GM23338 (cell line): ENCODE data around the gene TRAF3. TPM values are rescaled to one million over a fixed set of nuclear protein-coding genes. Genes with fewer than 3 reads are reported as not detected.

Experiments
- ATAC-seq: fragments of 200-7000 bp; cut with Tn5 transposase; 3 replicates; pipeline ENCODE4 v1.9.1; 2020
- DNase-seq: peaks from one replicate; pipeline ENCODE4 v3.0.0-alpha.2; 2015; ENCODE audit warnings: low spot score
- H2AFZ ChIP-seq: fragments of 200-600 bp; sonication (generic); 2 replicates; pipeline ENCODE4 v1.8.0; 2016; ENCODE audit warnings: antibody characterized with exemption, mild to moderate bottlenecking, moderate library complexity
- H3F3A ChIP-seq: fragments of 200-600 bp; sonication (generic); replicated peaks from 2 replicates; pipeline ENCODE4 v1.8.0; 2017; ENCODE audit warnings: antibody characterized with exemption, mixed run types, low read depth
- H3K27ac ChIP-seq: fragments of 200-600 bp; sonication (generic); 2 replicates; pipeline ENCODE4 v1.6.1; 2016; ENCODE audit warnings: low read depth
- H3K27me3 ChIP-seq: fragments of 200-600 bp; sonication (generic); 2 replicates; pipeline ENCODE4 v1.8.0; 2016; ENCODE audit warnings: mild to moderate bottlenecking, mixed run types, moderate library complexity; ENCODE audit not compliant: insufficient read depth
- H3K36me3 ChIP-seq: fragments of 200-600 bp; sonication (generic); 2 replicates; pipeline ENCODE4 v1.8.0; 2016; ENCODE audit warnings: mild to moderate bottlenecking; ENCODE audit not compliant: insufficient read depth
- H3K4me1 ChIP-seq: fragments of 200-600 bp; sonication (generic); 2 replicates; pipeline ENCODE4 v1.8.0; 2016; ENCODE audit warnings: mild to moderate bottlenecking, moderate library complexity; ENCODE audit not compliant: insufficient read depth
- H3K4me2 ChIP-seq: fragments of 200-600 bp; sonication (generic); 2 replicates; pipeline ENCODE4 v1.7.1; 2017; ENCODE audit warnings: mixed run types
- H3K4me3 ChIP-seq: fragments of 200-600 bp; sonication (generic); 2 replicates; pipeline ENCODE4 v1.6.1; 2016; ENCODE audit warnings: mixed run types
- H3K79me2 ChIP-seq: fragments of 200-600 bp; sonication (generic); replicated peaks from 2 replicates; pipeline ENCODE4 v1.8.0; 2017; ENCODE audit warnings: mild to moderate bottlenecking; ENCODE audit not compliant: insufficient read depth
- H3K9me2 ChIP-seq: fragments of 200-600 bp; sonication (generic); 2 replicates; pipeline ENCODE4 v1.8.0; 2017; ENCODE audit not compliant: insufficient read depth
- H4K20me1 ChIP-seq: fragments of 200-600 bp; sonication (generic); replicated peaks from 2 replicates; pipeline ENCODE4 v1.8.0; 2017; ENCODE audit warnings: mild to moderate bottlenecking; ENCODE audit not compliant: insufficient read depth
- H3K27ac Mint-ChIP-seq: 2 replicates; pipeline ENCODE4 v1.8.0; 2020; ENCODE audit warnings: inconsistent platforms, mild to moderate bottlenecking, moderate library complexity, mixed read lengths
- H3K27me3 Mint-ChIP-seq: 3 replicates; pipeline ENCODE4 v1.8.0; 2022; ENCODE audit warnings: low read depth, mild to moderate bottlenecking, moderate library complexity, mixed read lengths, inconsistent platforms; ENCODE audit not compliant: insufficient read depth, poor library complexity
- H3K36me3 Mint-ChIP-seq: 3 replicates; pipeline ENCODE4 v1.8.0; 2021; ENCODE audit warnings: low read depth, mild to moderate bottlenecking, inconsistent platforms, moderate library complexity, mixed read lengths
- H3K4me1 Mint-ChIP-seq: 3 replicates; pipeline ENCODE4 v1.8.0; 2020; ENCODE audit warnings: mild to moderate bottlenecking, inconsistent platforms, mixed read lengths
- H3K4me3 Mint-ChIP-seq: 3 replicates; pipeline ENCODE4 v1.8.0; 2021; ENCODE audit warnings: moderate library complexity, mild to moderate bottlenecking, inconsistent platforms, mixed read lengths
- H3K9me3 Mint-ChIP-seq: 3 replicates; pipeline ENCODE4 v1.8.0; 2020; ENCODE audit warnings: moderate library complexity, mild to moderate bottlenecking, inconsistent platforms, mixed read lengths
- EZH2 ChIP-seq: fragments of 200-600 bp; sonication (generic); IDR thresholded peaks from one replicate; pipeline ENCODE4 v1.8.0; 2017; ENCODE audit warnings: antibody characterized with exemption, mild to moderate bottlenecking, low read depth; ENCODE audit not compliant: unreplicated experiment
- NANOG ChIP-seq: IDR thresholded peaks from 2 replicates; pipeline ENCODE4 v1.6.1; 2016; ENCODE audit warnings: antibody characterized with exemption, borderline replicate concordance
- ZNF331 ChIP-seq: fragments of 250-450 bp; sonication (Bioruptor Pico); IDR thresholded peaks from 2 replicates; pipeline ENCODE4 v1.5.0; 2020; ENCODE audit warnings: low read depth, mild to moderate bottlenecking, moderate library complexity
- ZNF462 ChIP-seq: fragments of 250-450 bp; sonication (Bioruptor Pico); IDR thresholded peaks from 2 replicates; pipeline ENCODE4 v1.5.0; 2020; ENCODE audit warnings: mild to moderate bottlenecking, moderate library complexity
- polyA plus RNA-seq: library from polyadenylated mRNA; unstranded; fragments of >200 nt; fragmentation: Nextera tagmentation; extraction: Ambion mirVana; gene quantifications from 2 replicates; pipeline ENCODE4 v1.2.1, GENCODE V29; 2016
- total RNA-seq: library from RNA; depleted of rRNA; stranded (reverse); fragments of >200 nt; shearing (Covaris generic); gene quantifications from 2 replicates; pipeline ENCODE4 v1.2.3, GENCODE V29; 2014
- TF ChIP-seq, protein P1 (sequence below): IDR thresholded peaks from one replicate; pipeline ENCODE4 v1.6.1; 2018; ENCODE audit warnings: antibody characterized with exemption; ENCODE audit not compliant: unreplicated experiment

TRAF3 gene
- total and polyA plus RNA-seq, 2 experiments from 2014 or later, result 3.7 to 9.3 TPM

DNA sequence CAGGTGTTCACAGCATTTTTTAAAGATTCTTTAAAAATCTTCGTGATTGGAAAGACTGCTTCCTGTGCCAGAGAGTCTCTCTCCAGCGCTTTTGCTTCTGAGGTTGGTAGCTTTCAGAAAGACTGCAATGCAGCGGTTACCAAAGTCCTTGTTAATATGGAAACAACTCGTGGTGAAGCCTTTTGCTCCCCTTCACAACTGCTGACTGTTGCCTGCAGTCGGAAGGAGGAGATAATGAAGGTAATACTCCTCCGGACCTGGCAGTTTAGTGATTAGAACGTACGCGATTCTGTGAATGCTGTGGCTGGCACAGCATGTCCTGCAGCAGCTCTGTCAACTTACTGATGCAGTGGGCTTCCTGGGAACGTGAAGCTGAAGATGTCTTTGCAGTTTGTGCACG, 50.9 kb downstream of the TRAF3 start:
- Mint-ChIP-seq H3K9me3 (no peaks in the 10 kb centered on the region), H3K27me3 (peaks cover 2% of the 10 kb centered on the region), H3K4me3 (no peak overlapping the region), H3K27ac (no peak overlapping the region), H3K4me1 (peaks cover 64% of the 10 kb centered on the region), H3K36me3 (no peaks in the 10 kb centered on the region)
- TF ChIP-seq EZH2, result no peak
- no peak for TF ChIP-seq ZNF462 (CRISPR knock-in tag)
- TF ChIP-seq NANOG, result no peak
- no peak for TF ChIP-seq ZNF331 (CRISPR knock-in tag)
- TF ChIP-seq, protein P1, sequence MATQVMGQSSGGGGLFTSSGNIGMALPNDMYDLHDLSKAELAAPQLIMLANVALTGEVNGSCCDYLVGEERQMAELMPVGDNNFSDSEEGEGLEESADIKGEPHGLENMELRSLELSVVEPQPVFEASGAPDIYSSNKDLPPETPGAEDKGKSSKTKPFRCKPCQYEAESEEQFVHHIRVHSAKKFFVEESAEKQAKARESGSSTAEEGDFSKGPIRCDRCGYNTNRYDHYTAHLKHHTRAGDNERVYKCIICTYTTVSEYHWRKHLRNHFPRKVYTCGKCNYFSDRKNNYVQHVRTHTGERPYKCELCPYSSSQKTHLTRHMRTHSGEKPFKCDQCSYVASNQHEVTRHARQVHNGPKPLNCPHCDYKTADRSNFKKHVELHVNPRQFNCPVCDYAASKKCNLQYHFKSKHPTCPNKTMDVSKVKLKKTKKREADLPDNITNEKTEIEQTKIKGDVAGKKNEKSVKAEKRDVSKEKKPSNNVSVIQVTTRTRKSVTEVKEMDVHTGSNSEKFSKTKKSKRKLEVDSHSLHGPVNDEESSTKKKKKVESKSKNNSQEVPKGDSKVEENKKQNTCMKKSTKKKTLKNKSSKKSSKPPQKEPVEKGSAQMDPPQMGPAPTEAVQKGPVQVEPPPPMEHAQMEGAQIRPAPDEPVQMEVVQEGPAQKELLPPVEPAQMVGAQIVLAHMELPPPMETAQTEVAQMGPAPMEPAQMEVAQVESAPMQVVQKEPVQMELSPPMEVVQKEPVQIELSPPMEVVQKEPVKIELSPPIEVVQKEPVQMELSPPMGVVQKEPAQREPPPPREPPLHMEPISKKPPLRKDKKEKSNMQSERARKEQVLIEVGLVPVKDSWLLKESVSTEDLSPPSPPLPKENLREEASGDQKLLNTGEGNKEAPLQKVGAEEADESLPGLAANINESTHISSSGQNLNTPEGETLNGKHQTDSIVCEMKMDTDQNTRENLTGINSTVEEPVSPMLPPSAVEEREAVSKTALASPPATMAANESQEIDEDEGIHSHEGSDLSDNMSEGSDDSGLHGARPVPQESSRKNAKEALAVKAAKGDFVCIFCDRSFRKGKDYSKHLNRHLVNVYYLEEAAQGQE, result no peak
- no peaks in the 10 kb centered on the region for H4K20me1 ChIP-seq
- H3F3A ChIP-seq, result 0 out of 2 replicates have a peak, but pooled peaks cover 6% of the 10 kb centered on the region
- H3K4me3 ChIP-seq, result no peak overlapping the region
- H3K79me2 ChIP-seq, result peaks cover 28% of the 10 kb centered on the region
- H3K36me3 ChIP-seq, result no peaks in the 10 kb centered on the region
- no peak for DNase-seq
- H3K27me3 ChIP-seq, result no peaks in the 10 kb centered on the region
- ATAC-seq, result no peak
- H3K27ac ChIP-seq, result no peak overlapping the region
- H2AFZ ChIP-seq, result no peak overlapping the region
- H3K4me1 ChIP-seq, result peaks cover 76% of the 10 kb centered on the region
- H3K9me2 ChIP-seq, result no peaks in the 10 kb centered on the region
- no peak overlapping the region for H3K4me2 ChIP-seq
